H1 (cell line): ENCODE measurements around the gene HPS3. TPM values are rescaled to one million over a fixed set of nuclear protein-coding genes. Genes with fewer than 3 reads are reported as not detected.

Experiments
- CTBP2 ChIP-seq: IDR thresholded peaks from 2 replicates; pipeline ENCODE4 v1.7.0; 2011; ENCODE audit warnings: borderline replicate concordance, mild to moderate bottlenecking, moderate library complexity, mixed read lengths, low read length; ENCODE audit not compliant: insufficient read depth, insufficient read length
- EP300 ChIP-seq, 2 experiments: IDR thresholded peaks; 1 replicate in 1 of 2; 2 replicates in 1 of 2; pipeline ENCODE4 v1.6.1; 2011 to 2012; ENCODE audit warnings: low read depth in 2 of 2, low read length in 2 of 2, mild to moderate bottlenecking in 2 of 2, borderline replicate concordance in 1 of 2, inconsistent platforms in 1 of 2, moderate library complexity in 1 of 2
- KDM1A ChIP-seq: fragments of 200-600, 300-600 bp; sonication (generic); IDR thresholded peaks from 2 replicates; pipeline ENCODE4 v1.7.1; 2016; ENCODE audit warnings: mild to moderate bottlenecking, low read length, borderline replicate concordance
- NRF1 ChIP-seq: IDR thresholded peaks from 2 replicates; pipeline ENCODE4 v1.6.1; 2011; ENCODE audit warnings: mild to moderate bottlenecking, low read depth, low read length, improper control_type of control experiment
- POLR2A ChIP-seq, 2 experiments: IDR thresholded peaks; 1 replicate in 1 of 2; 2 replicates in 1 of 2; pipeline ENCODE4 v1.6.1; 2011; ENCODE audit warnings: low read depth in 2 of 2, low read length in 2 of 2, mild to moderate bottlenecking in 2 of 2; ENCODE audit errors: control extremely low read depth in 1 of 2
- POU5F1 ChIP-seq: IDR thresholded peaks from 2 replicates; pipeline ENCODE4 v1.6.1; 2011; ENCODE audit warnings: low read depth, mild to moderate bottlenecking, low read length, moderate library complexity
- RXRA ChIP-seq: IDR thresholded peaks from 2 replicates; pipeline ENCODE4 v1.6.1; 2011; ENCODE audit warnings: low read depth, mild to moderate bottlenecking, low read length, moderate library complexity; ENCODE audit not compliant: insufficient read depth
- TAF7 ChIP-seq: optimal IDR thresholded peaks from 2 replicates; pipeline ENCODE3; 2011; ENCODE audit warnings: low read depth, mild to moderate bottlenecking, inconsistent platforms, low read length, moderate library complexity, borderline replicate concordance
- TCF12 ChIP-seq: IDR thresholded peaks from 2 replicates; pipeline ENCODE4 v1.6.1; 2011; ENCODE audit warnings: low read depth, mild to moderate bottlenecking, low read length
- polyA plus RNA-seq, 7 experiments: library from polyadenylated mRNA; depleted of rRNA in 3 of 7; stranded (reverse) in 5 of 7; unstranded in 2 of 7; fragments of >200 nt in 5 of 7; fragments of 200-250 nt in 2 of 7; gene quantifications; 1 replicate in 5 of 7; 2 replicates in 1 of 7; 4 replicates in 1 of 7; pipeline versions ENCODE4 v1.2.1 to v1.2.3, GENCODE V29; 2011 to 2013; ENCODE audit warnings: missing spikeins in 2 of 7, mixed read lengths in 2 of 7
- total RNA-seq: library from RNA; stranded (reverse); fragmentation: NEBNext Ultra II Directional; extraction: Animal tissue kit (Norgen Biotek cat#: 25700); gene quantifications from 2 replicates; pipeline ENCODE4 v1.2.1, GENCODE V29; 2021
- TF ChIP-seq, protein P1 (sequence below): fragments of 300-600 bp; sonication (generic); IDR thresholded peaks from 2 replicates; pipeline ENCODE4 v1.7.1; 2012; ENCODE audit warnings: low read length, moderate library complexity, mild to moderate bottlenecking, inconsistent platforms; ENCODE audit not compliant: insufficient replicate concordance

The HPS3 gene
- total and polyA plus RNA-seq, 2 of the 8 experiments (the other 6 are each of a cell fraction or from before 2014, with no cell fraction given): 23.7 to 48.7 TPM

- TF ChIP-seq, protein P1, sequence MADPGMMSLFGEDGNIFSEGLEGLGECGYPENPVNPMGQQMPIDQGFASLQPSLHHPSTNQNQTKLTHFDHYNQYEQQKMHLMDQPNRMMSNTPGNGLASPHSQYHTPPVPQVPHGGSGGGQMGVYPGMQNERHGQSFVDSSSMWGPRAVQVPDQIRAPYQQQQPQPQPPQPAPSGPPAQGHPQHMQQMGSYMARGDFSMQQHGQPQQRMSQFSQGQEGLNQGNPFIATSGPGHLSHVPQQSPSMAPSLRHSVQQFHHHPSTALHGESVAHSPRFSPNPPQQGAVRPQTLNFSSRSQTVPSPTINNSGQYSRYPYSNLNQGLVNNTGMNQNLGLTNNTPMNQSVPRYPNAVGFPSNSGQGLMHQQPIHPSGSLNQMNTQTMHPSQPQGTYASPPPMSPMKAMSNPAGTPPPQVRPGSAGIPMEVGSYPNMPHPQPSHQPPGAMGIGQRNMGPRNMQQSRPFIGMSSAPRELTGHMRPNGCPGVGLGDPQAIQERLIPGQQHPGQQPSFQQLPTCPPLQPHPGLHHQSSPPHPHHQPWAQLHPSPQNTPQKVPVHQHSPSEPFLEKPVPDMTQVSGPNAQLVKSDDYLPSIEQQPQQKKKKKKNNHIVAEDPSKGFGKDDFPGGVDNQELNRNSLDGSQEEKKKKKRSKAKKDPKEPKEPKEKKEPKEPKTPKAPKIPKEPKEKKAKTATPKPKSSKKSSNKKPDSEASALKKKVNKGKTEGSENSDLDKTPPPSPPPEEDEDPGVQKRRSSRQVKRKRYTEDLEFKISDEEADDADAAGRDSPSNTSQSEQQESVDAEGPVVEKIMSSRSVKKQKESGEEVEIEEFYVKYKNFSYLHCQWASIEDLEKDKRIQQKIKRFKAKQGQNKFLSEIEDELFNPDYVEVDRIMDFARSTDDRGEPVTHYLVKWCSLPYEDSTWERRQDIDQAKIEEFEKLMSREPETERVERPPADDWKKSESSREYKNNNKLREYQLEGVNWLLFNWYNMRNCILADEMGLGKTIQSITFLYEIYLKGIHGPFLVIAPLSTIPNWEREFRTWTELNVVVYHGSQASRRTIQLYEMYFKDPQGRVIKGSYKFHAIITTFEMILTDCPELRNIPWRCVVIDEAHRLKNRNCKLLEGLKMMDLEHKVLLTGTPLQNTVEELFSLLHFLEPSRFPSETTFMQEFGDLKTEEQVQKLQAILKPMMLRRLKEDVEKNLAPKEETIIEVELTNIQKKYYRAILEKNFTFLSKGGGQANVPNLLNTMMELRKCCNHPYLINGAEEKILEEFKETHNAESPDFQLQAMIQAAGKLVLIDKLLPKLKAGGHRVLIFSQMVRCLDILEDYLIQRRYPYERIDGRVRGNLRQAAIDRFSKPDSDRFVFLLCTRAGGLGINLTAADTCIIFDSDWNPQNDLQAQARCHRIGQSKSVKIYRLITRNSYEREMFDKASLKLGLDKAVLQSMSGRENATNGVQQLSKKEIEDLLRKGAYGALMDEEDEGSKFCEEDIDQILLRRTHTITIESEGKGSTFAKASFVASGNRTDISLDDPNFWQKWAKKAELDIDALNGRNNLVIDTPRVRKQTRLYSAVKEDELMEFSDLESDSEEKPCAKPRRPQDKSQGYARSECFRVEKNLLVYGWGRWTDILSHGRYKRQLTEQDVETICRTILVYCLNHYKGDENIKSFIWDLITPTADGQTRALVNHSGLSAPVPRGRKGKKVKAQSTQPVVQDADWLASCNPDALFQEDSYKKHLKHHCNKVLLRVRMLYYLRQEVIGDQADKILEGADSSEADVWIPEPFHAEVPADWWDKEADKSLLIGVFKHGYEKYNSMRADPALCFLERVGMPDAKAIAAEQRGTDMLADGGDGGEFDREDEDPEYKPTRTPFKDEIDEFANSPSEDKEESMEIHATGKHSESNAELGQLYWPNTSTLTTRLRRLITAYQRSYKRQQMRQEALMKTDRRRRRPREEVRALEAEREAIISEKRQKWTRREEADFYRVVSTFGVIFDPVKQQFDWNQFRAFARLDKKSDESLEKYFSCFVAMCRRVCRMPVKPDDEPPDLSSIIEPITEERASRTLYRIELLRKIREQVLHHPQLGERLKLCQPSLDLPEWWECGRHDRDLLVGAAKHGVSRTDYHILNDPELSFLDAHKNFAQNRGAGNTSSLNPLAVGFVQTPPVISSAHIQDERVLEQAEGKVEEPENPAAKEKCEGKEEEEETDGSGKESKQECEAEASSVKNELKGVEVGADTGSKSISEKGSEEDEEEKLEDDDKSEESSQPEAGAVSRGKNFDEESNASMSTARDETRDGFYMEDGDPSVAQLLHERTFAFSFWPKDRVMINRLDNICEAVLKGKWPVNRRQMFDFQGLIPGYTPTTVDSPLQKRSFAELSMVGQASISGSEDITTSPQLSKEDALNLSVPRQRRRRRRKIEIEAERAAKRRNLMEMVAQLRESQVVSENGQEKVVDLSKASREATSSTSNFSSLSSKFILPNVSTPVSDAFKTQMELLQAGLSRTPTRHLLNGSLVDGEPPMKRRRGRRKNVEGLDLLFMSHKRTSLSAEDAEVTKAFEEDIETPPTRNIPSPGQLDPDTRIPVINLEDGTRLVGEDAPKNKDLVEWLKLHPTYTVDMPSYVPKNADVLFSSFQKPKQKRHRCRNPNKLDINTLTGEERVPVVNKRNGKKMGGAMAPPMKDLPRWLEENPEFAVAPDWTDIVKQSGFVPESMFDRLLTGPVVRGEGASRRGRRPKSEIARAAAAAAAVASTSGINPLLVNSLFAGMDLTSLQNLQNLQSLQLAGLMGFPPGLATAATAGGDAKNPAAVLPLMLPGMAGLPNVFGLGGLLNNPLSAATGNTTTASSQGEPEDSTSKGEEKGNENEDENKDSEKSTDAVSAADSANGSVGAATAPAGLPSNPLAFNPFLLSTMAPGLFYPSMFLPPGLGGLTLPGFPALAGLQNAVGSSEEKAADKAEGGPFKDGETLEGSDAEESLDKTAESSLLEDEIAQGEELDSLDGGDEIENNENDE: no peak
- TF ChIP-seq TCF12 (0 out of 2 replicates have a peak, but pooled peaks have one; percentile 0), EP300 (IDR thresholded peaks at IDR 0.05; ENCODE audit: borderline replicate concordance in 1 of 2, low read depth in 2 of 2, low read length in 2 of 2) (no peak), POU5F1 (no peak), CTBP2 (no peak), KDM1A (no peak), NRF1 (no peak), TAF7 (no peak), RXRA (no peak), POLR2A (IDR thresholded peaks at IDR 0.05; ENCODE audit: control extremely low read depth in 1 of 2, low read depth in 2 of 2, low read length in 2 of 2) (no peak)
These were observed 43.6 kb upstream of the HPS3 start (continued) for GRCh38 chr3:149085828-149086231.
